Retinal pigment epithelial cell (primary cell): Measurements from ENCODE around the gene TBATA.

ENCODE experiments used
- DNase-seq: peaks from one replicate; pipeline ENCODE4 v3.0.0-alpha.2; 2010; ENCODE audit warnings: low read depth
- H3K4me3 ChIP-seq: 2 replicates; pipeline ENCODE4 v1.5.1; 2011; ENCODE audit warnings: mild to moderate bottlenecking, low read length, control low read depth, moderate library complexity
- TF ChIP-seq, protein P1 (sequence below): conservative IDR thresholded peaks from 2 replicates; pipeline ENCODE4 v1.5.1; 2011; ENCODE audit warnings: low read depth, low read length, control low read depth, inconsistent platforms

The TBATA gene

DNA sequence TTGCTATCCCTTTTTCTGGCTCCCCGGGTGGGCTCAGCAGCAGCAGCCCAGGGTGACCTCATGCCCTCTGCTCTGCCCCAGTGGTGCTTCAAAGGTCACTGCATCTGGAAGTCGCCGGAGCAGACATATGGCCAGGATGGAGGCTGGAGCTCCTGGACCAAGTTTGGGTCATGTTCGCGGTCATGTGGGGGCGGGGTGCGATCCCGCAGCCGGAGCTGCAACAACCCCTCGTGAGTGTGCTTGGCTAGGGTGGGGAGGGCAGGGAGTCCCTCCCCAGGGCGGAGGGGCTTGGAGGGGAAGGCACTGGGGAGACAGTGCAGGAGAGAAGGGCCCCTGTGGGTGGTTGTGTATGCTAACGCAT lies 46.4 kb downstream of the TBATA start:
- TF ChIP-seq, protein P1, sequence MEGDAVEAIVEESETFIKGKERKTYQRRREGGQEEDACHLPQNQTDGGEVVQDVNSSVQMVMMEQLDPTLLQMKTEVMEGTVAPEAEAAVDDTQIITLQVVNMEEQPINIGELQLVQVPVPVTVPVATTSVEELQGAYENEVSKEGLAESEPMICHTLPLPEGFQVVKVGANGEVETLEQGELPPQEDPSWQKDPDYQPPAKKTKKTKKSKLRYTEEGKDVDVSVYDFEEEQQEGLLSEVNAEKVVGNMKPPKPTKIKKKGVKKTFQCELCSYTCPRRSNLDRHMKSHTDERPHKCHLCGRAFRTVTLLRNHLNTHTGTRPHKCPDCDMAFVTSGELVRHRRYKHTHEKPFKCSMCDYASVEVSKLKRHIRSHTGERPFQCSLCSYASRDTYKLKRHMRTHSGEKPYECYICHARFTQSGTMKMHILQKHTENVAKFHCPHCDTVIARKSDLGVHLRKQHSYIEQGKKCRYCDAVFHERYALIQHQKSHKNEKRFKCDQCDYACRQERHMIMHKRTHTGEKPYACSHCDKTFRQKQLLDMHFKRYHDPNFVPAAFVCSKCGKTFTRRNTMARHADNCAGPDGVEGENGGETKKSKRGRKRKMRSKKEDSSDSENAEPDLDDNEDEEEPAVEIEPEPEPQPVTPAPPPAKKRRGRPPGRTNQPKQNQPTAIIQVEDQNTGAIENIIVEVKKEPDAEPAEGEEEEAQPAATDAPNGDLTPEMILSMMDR, result no peak
- H3K4me3 ChIP-seq, result no peak overlapping the region
- DNase-seq, result no peak

DNA sequence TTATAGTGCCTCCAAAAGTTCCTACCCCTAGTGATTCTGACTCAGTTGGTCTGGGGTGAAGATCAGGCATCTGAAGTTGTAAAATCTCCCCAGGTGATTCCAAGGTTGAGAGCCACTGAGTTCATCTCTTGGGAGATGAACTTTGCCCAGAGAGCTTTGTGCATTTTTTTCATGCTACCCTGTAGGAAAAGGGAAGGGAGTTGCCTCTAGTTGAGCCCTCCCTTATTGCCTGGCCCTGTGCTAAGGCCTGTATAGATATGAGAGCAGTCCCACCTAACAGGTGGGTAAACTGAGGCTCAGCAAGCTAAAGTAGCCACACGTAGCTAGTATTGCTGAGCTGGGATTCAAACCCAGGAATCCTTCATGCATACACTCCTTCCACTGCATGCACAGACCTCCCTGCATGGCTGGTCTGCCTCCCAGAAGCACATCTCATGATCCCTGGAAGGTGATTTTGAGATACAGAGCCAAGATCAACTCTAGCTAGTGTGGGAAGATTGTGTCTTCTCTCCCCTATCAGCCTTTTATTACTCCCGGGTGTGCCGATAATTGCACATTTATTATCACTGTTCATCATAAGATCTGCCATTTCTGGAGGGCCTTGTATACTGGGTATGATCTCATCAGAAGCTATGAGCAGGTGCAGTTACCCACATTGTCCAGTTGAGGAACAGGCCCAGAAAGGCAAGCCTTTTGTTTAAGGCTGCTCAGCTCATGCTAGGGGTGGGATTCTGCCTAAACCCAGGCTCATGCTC lies 47.0 kb downstream of the TBATA start:
- TF ChIP-seq, protein P1, result peak; percentile 4
- no peak overlapping the region for H3K4me3 ChIP-seq
- no peak for DNase-seq

DNA sequence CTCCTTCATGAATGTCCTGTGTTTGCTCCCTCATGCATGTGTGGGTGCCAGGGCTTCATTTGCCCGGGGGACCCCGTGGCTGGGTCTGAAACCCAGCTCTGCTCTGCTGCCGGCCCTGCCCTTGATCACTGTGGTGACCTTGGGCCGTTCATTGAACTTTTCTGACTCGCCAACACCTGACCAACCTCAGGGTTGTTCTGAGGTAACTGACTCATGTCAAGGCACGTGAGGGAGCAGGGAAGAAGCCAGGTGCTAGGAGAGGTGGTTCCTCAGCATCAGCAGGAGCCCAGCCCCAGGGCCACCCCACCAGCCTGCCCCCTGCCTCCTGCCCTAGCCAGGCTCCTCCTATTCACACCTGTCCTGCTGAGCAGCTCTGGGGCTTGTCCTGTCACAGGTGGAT lies 47.9 kb downstream of the TBATA start:
- TF ChIP-seq, protein P1, result no peak
- H3K4me3 ChIP-seq, result no peak overlapping the region
- DNase-seq, result no peak

DNA sequence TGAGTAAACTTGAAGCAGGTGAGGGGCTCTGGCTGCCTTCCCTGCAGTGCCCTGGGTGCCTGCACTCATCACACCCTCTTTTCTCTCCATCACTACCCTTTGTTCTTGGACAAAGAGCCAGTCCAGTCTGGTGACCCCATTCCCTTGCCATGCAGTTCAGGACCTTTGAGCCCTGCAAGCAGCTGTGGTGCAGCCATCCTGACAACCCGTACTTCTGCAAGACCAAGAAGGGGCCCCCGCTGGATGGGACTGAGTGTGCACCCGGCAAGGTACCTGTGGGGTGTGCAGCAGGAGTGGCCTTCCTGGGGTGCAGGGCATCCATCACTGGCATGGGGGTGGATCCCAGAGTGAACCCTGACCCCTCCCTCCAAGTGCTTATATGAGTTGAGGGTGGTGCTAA lies 48.7 kb downstream of the TBATA start:
- H3K4me3 ChIP-seq, result no peak overlapping the region
- DNase-seq, result no peak
- TF ChIP-seq, protein P1, result no peak

DNA sequence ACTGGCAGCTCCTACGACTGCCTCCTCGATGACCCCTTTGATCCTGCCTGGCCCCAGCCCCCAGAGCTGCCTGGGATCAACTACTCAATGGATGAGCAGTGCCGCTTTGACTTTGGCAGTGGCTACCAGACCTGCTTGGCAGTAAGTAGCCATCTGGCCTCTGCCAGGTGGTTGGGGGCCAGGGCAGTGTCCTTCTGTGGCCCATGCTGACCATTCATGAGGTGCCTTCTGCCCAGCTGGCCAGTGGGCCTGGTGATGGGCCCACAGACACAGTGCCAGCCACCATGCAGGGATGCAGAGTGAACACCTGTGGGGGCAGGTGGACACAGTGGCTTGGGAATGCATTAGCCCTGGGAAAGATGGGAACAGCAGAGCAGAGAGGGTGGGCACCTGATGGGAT lies 50.0 kb downstream of the TBATA start:
- DNase-seq, result no peak
- TF ChIP-seq, protein P1, result no peak
- H3K4me3 ChIP-seq, result no peak overlapping the region

DNA sequence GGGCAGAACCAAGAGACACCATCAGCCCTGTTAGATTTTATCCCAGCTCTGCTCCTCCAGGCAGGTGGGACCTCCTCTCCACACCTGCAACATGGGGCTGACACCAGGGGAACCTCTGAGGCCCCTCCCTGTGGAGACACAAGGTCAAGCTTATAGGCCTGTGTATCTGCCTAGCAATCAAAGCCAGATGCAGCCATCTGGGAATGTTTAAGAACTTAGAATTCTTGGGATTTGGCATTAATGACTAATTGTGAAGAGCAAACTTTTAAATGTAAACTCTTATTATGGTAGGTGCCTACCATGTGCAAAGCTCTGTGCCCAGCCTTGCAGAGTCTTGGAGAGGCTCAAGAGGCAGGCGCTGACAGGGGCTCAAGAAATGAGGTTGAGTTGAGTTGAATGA lies 52.1 kb downstream of the TBATA start:
- H3K4me3 ChIP-seq, result no peak overlapping the region
- TF ChIP-seq, protein P1, result no peak
- no peak for DNase-seq

DNA sequence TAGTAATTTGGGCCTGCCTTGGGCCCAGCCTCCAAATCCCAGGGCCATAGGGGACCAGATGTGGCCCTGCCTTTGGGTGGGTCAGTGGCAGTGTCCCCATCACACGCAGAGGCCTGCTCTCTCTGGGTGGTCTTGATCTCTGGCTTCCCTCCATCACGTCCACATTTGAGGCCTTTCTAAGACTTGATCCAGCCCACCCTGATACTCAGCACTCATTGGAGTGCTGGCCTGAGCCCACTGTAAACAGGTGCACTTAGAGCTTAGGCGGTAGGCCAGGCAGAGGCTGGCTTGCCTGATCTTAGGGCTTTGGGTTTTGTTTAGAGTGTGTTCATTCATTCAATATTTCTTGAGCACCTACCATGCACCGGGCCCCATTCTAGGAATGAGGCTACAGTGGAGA lies 52.6 kb downstream of the TBATA start:
- H3K4me3 ChIP-seq, result no peak overlapping the region
- TF ChIP-seq, protein P1, result no peak
- DNase-seq, result no peak
